ENCODE measurements around the gene HDC. TPM values are rescaled to one million over a fixed set of nuclear protein-coding genes. Genes with fewer than 3 reads are reported as not detected.

The HDC gene
- total RNA-seq, 1 experiment from 2014 or later: not detected

- in situ Hi-C loops (cut with HindIII; ENCODE audit: low pct_unique_long_range_greater_than_20kb, low sequenced_read_pairs): no loop called here
- POLR2A ChIA-PET: no interaction called here
- ATAC-seq: no peak
- BruUV-seq (replicated peaks): no TSS peak
- no peak overlapping the region for H3K4me3 ChIP-seq (ENCODE audit: low read depth in 2 of 2, low read length in 2 of 2)
- no peak for TF ChIP-seq REST (IDR thresholded peaks at IDR 0.05; ENCODE audit: insufficient read depth in 1 of 2, low read depth in 2 of 2, low read length in 1 of 2)
- no peak for TF ChIP-seq POLR2AphosphoS5 (IDR thresholded peaks at IDR 0.05; ENCODE audit: low read depth, low read length)
- DNase-seq (ENCODE audit: low read depth, low spot score): no peak
- no peaks in the 10 kb centered on the region for H3K36me3 ChIP-seq (ENCODE audit: control insufficient read depth, insufficient read depth, low read length)
- intact Hi-C loops (cut with micrococcal nuclease; ENCODE audit: unreplicated experiment): no loop called here
- H3K4me1 ChIP-seq (ENCODE audit: control insufficient read depth, insufficient read depth, low read length): no peaks in the 10 kb centered on the region
- no peak overlapping the region for H3K27ac ChIP-seq (ENCODE audit: low read length)
- H3K9me3 ChIP-seq (ENCODE audit: control insufficient read depth, insufficient read depth, low read depth, low read length): no peaks in the 10 kb centered on the region
- CTCF ChIA-PET: interaction anchor here (0.6 kb wide), 1 partner anchor 110 kb away, joined by 8 read pairs; no protein-coding TSS in a partner anchor
- peaks cover 9% of the 10 kb centered on the region for H3K27me3 ChIP-seq (ENCODE audit: control insufficient read depth, insufficient read depth, low read length)
These were observed 3.5 kb downstream of the HDC start for GRCh38 chr15:50261981-50262380.

GRCh38 chr15:50260969-50261496, 4.5 kb downstream of the HDC start:
- no peak for ATAC-seq
- Histone ChIP-seq H3K9me3 (ENCODE audit: control insufficient read depth, insufficient read depth, low read depth, low read length) (no peaks in the 10 kb centered on the region), H3K27me3 (ENCODE audit: control insufficient read depth, insufficient read depth, low read length) (peaks cover 10% of the 10 kb centered on the region), H3K4me3 (ENCODE audit: low read depth in 2 of 2, low read length in 2 of 2) (no peak overlapping the region), H3K27ac (ENCODE audit: low read length) (no peak overlapping the region), H3K4me1 (ENCODE audit: control insufficient read depth, insufficient read depth, low read length) (no peaks in the 10 kb centered on the region), H3K36me3 (ENCODE audit: control insufficient read depth, insufficient read depth, low read length) (no peaks in the 10 kb centered on the region)
- POLR2A ChIA-PET: interaction anchor here (0.7 kb wide), 1 partner anchor 1017 kb away, joined by 3 read pairs; no protein-coding TSS in a partner anchor
- BruUV-seq (replicated peaks): no TSS peak
- CTCF ChIA-PET: interaction anchor here (0.6 kb wide), 1 partner anchor 1054 kb away, joined by 3 read pairs; no protein-coding TSS in a partner anchor
- in situ Hi-C loops (cut with HindIII; ENCODE audit: low pct_unique_long_range_greater_than_20kb, low sequenced_read_pairs): no loop called here
- no peak for DNase-seq (ENCODE audit: low read depth, low spot score)
- TF ChIP-seq REST (IDR thresholded peaks at IDR 0.05; ENCODE audit: insufficient read depth in 1 of 2, low read depth in 2 of 2, low read length in 1 of 2): no peak
- no peak for TF ChIP-seq POLR2AphosphoS5 (IDR thresholded peaks at IDR 0.05; ENCODE audit: low read depth, low read length)
- TF ChIP-seq SIN3A (IDR thresholded peaks at IDR 0.05; ENCODE audit: borderline replicate concordance, insufficient read depth, low read depth, low read length): no peak
- TF ChIP-seq, protein P1, sequence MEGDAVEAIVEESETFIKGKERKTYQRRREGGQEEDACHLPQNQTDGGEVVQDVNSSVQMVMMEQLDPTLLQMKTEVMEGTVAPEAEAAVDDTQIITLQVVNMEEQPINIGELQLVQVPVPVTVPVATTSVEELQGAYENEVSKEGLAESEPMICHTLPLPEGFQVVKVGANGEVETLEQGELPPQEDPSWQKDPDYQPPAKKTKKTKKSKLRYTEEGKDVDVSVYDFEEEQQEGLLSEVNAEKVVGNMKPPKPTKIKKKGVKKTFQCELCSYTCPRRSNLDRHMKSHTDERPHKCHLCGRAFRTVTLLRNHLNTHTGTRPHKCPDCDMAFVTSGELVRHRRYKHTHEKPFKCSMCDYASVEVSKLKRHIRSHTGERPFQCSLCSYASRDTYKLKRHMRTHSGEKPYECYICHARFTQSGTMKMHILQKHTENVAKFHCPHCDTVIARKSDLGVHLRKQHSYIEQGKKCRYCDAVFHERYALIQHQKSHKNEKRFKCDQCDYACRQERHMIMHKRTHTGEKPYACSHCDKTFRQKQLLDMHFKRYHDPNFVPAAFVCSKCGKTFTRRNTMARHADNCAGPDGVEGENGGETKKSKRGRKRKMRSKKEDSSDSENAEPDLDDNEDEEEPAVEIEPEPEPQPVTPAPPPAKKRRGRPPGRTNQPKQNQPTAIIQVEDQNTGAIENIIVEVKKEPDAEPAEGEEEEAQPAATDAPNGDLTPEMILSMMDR (IDR thresholded peaks at IDR 0.05): no peak
- no peak for TF ChIP-seq TCF7L2 (IDR thresholded peaks at IDR 0.05; ENCODE audit: low read depth, low read length)
- intact Hi-C loops (cut with micrococcal nuclease; ENCODE audit: unreplicated experiment): no loop called here

Data from Panc1 (cell line).